ENCODE results near the gene MTMR12. TPM values are rescaled to one million over a fixed set of nuclear protein-coding genes. Genes with fewer than 3 reads are reported as not detected.
"Not testable (repeated sequence)": the region's sequence is repeated elsewhere in the genome, so short reads cannot be mapped to it uniquely, and the experiment has no call there.

MTMR12 gene
- total RNA-seq, 1 experiment from 2014 or later, result 16.0 TPM

DNA sequence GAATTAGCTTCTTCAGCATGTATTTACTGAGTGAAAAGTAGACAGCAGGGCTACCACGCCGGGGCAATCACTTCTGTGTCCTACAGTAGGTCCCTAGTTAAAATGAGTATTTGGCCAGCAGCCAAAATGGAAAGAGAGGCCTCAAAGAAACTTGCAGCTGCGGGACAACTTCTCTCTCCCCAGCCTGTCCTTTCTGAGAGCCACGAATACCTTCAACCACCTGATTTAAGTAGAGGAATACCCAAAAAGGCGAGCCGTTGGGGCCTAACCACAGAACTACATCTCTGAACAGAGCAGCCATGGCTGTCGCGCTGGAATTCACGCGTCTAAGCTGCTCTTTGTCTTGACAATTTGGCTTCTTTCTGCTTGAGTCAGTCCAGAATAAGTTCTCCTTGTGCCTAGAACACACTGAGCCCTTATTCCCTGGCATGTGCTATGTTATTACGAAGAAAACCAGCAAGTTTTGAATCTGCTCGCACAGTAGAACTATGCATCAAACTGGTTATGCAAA, 94.8 kb downstream of the MTMR12 start:
- no peak overlapping the region for H3K27ac ChIP-seq (ENCODE audit: low read length)
- BruUV-seq (replicated peaks), result no TSS peak

GRCh38 chr5:32214344-32214743, 98.4 kb downstream of the MTMR12 start:
- H3K4me2 ChIP-seq (ENCODE audit: low read length); H3F3A ChIP-seq (ENCODE audit: low read length, unreplicated experiment); H3K4me3 ChIP-seq (ENCODE audit: low read length); intact Hi-C loops (cut with micrococcal nuclease); ATAC-seq; H3K27ac ChIP-seq (ENCODE audit: low read length); DNase-seq; H2AFZ ChIP-seq (ENCODE audit: low read length); H3K36me3 ChIP-seq (ENCODE audit: low read depth, low read length); H3K27me3 ChIP-seq (ENCODE audit: low read length); H4K20me1 ChIP-seq (ENCODE audit: low read length); CTCF ChIA-PET; H3K9me3 ChIP-seq (ENCODE audit: low read length); H3K9me2 ChIP-seq (replicated peaks; ENCODE audit: low read length); BruUV-seq (replicated peaks); H3K79me2 ChIP-seq (ENCODE audit: low read length); POLR2A ChIA-PET (ENCODE audit: unreplicated experiment); H3K4me1 ChIP-seq (ENCODE audit: insufficient read depth, low read length); H3K9ac ChIP-seq (ENCODE audit: low read length): not testable (repeated sequence)

More for the DNA sequence above, 94.8 kb downstream of the MTMR12 start:
- Histone ChIP-seq H3K4me3 (ENCODE audit: low read length) (no peak overlapping the region), H3K36me3 (ENCODE audit: low read depth, low read length) (no peaks in the 10 kb centered on the region), H3K4me2 (ENCODE audit: low read length) (no peak overlapping the region), H3K9ac (ENCODE audit: low read length) (no peak overlapping the region), H2AFZ (ENCODE audit: low read length) (no peak overlapping the region), H3K9me3 (ENCODE audit: low read length) (no peaks in the 10 kb centered on the region), H3K9me2 (replicated peaks; ENCODE audit: low read length) (no peaks in the 10 kb centered on the region), H3K4me1 (ENCODE audit: insufficient read depth, low read length) (no peaks in the 10 kb centered on the region), H3K27me3 (ENCODE audit: low read length) (no peaks in the 10 kb centered on the region), H3F3A (ENCODE audit: low read length, unreplicated experiment) (no peaks in the 10 kb centered on the region), H3K79me2 (ENCODE audit: low read length) (no peaks in the 10 kb centered on the region), H4K20me1 (ENCODE audit: low read length) (no peaks in the 10 kb centered on the region)
- ATAC-seq (no peak), DNase-seq (peak; percentile 22)
- TF ChIP-seq EZH2phosphoT487 (IDR thresholded peaks at IDR 0.05; ENCODE audit: borderline replicate concordance, low read length) (no peak), EZH2 (IDR thresholded peaks at IDR 0.05; ENCODE audit: low read length, unreplicated experiment) (no peak), CTCF (conservative IDR thresholded peaks at IDR 0.05; ENCODE audit: low read depth, low read length) (no peak)
- CTCF ChIA-PET, result no interaction called here
- POLR2A ChIA-PET (ENCODE audit: unreplicated experiment), result no interaction called here
- intact Hi-C loops (cut with micrococcal nuclease), result no loop called here

DNA sequence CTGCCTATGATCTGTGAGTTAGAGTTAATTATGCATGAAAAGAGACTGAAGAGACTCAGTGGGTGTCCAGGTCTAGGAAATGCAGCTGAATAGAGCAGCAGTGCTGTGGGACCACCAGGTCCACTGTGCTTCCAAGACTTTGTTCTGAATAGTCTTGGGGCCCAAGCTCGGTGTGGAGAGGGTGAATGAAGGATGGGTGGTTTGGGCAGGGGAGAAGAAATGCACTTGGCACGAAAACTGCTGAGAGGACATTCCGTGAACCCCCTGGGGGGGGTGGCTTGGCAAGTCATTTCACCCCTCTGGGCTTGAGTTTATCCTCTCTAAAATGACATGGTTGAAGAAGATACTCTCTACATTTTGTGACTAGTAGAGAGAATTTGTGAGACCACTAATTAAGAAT, 102.6 kb downstream of the MTMR12 start:
- H3K27ac ChIP-seq (ENCODE audit: low read length), result no peak overlapping the region
- no TSS peak for BruUV-seq (replicated peaks)
- H3K79me2 ChIP-seq (ENCODE audit: low read length), result no peaks in the 10 kb centered on the region
- no peaks in the 10 kb centered on the region for H3F3A ChIP-seq (ENCODE audit: low read length, unreplicated experiment)
- DNase-seq (no peak), ATAC-seq (no peak)
- ChIA-PET CTCF (no interaction called here), POLR2A (ENCODE audit: unreplicated experiment) (no interaction called here)
- H3K9ac ChIP-seq (ENCODE audit: low read length), result no peak overlapping the region
- H3K9me3 ChIP-seq (ENCODE audit: low read length), result no peaks in the 10 kb centered on the region
- no peaks in the 10 kb centered on the region for H3K27me3 ChIP-seq (ENCODE audit: low read length)
- intact Hi-C loops (cut with micrococcal nuclease), result no loop called here
- H3K4me3 ChIP-seq (ENCODE audit: low read length), result no peak overlapping the region
- no peaks in the 10 kb centered on the region for H4K20me1 ChIP-seq (ENCODE audit: low read length)
- H3K4me2 ChIP-seq (ENCODE audit: low read length), result no peak overlapping the region
- no peak for TF ChIP-seq CTCF (conservative IDR thresholded peaks at IDR 0.05; ENCODE audit: low read depth, low read length)
- TF ChIP-seq EZH2 (IDR thresholded peaks at IDR 0.05; ENCODE audit: low read length, unreplicated experiment), result no peak
- no peak for TF ChIP-seq EZH2phosphoT487 (IDR thresholded peaks at IDR 0.05; ENCODE audit: borderline replicate concordance, low read length)
- H2AFZ ChIP-seq (ENCODE audit: low read length), result no peak overlapping the region
- H3K9me2 ChIP-seq (replicated peaks; ENCODE audit: low read length), result no peaks in the 10 kb centered on the region
- H3K4me1 ChIP-seq (ENCODE audit: insufficient read depth, low read length), result no peaks in the 10 kb centered on the region
- H3K36me3 ChIP-seq (ENCODE audit: low read depth, low read length), result no peaks in the 10 kb centered on the region

- CTCF ChIA-PET; intact Hi-C loops (cut with micrococcal nuclease); H3F3A ChIP-seq (ENCODE audit: low read length, unreplicated experiment); H3K9ac ChIP-seq (ENCODE audit: low read length); H4K20me1 ChIP-seq (ENCODE audit: low read length); H3K4me1 ChIP-seq (ENCODE audit: insufficient read depth, low read length); H3K4me2 ChIP-seq (ENCODE audit: low read length); H3K79me2 ChIP-seq (ENCODE audit: low read length); H3K27me3 ChIP-seq (ENCODE audit: low read length); H3K36me3 ChIP-seq (ENCODE audit: low read depth, low read length); BruUV-seq (replicated peaks); ATAC-seq; POLR2A ChIA-PET (ENCODE audit: unreplicated experiment); H3K27ac ChIP-seq (ENCODE audit: low read length); DNase-seq; H3K9me3 ChIP-seq (ENCODE audit: low read length); H2AFZ ChIP-seq (ENCODE audit: low read length); H3K9me2 ChIP-seq (replicated peaks; ENCODE audit: low read length); H3K4me3 ChIP-seq (ENCODE audit: low read length): not testable (repeated sequence)
Measured at GRCh38 chr5:32208837-32209236, 103.9 kb downstream of the MTMR12 start.

All from PC-3 (cell line).